ENCODE results near the gene KIRREL1.

GRCh38 chr1:157971769-157972168 lies 21.7 kb upstream of the KIRREL1 start:
- TF ChIP-seq, protein P1, sequence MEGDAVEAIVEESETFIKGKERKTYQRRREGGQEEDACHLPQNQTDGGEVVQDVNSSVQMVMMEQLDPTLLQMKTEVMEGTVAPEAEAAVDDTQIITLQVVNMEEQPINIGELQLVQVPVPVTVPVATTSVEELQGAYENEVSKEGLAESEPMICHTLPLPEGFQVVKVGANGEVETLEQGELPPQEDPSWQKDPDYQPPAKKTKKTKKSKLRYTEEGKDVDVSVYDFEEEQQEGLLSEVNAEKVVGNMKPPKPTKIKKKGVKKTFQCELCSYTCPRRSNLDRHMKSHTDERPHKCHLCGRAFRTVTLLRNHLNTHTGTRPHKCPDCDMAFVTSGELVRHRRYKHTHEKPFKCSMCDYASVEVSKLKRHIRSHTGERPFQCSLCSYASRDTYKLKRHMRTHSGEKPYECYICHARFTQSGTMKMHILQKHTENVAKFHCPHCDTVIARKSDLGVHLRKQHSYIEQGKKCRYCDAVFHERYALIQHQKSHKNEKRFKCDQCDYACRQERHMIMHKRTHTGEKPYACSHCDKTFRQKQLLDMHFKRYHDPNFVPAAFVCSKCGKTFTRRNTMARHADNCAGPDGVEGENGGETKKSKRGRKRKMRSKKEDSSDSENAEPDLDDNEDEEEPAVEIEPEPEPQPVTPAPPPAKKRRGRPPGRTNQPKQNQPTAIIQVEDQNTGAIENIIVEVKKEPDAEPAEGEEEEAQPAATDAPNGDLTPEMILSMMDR (conservative IDR thresholded peaks at IDR 0.05 in 1 of 2, IDR thresholded peaks at IDR 0.05 in 1 of 2; ENCODE audit: extremely low read depth in 1 of 2, insufficient read depth in 1 of 2, low read depth in 1 of 2, low read length in 2 of 2): no peak
- no peak for TF ChIP-seq EZH2 (IDR thresholded peaks at IDR 0.05; ENCODE audit: borderline replicate concordance, low read length)

All from mammary epithelial cell (primary cell).